GM19395 (cell line): ENCODE measurements around the gene SDC3.

Source experiments
- ATAC-seq: cut with Tn5 transposase; IDR thresholded peaks from one replicate; pipeline ENCODE4 v1.9.1; 2021; ENCODE audit warnings: mild to moderate bottlenecking, moderate library complexity; ENCODE audit not compliant: unreplicated experiment

The SDC3 gene

DNA sequence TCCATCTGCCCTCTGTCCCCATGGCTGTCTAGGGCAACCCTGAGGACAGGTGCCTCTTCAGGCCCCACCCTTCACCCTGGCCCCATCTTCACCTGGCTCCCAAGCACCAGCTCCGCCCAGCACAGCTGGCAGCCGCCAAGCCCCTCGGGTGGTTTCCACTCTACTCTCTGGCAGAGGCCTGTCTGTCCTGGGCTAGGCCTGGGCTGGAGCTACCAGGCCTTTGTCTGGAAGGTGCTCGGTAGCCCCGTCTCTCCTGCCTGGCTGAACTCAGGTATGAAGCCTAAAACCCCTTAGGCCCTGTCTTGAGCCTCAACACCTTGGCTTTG, 17.4 kb downstream of the SDC3 start:
- no peak for ATAC-seq

- no peak for ATAC-seq
These were observed 17.9 kb downstream of the SDC3 start for GRCh38 chr1:30890502-30891226.

DNA sequence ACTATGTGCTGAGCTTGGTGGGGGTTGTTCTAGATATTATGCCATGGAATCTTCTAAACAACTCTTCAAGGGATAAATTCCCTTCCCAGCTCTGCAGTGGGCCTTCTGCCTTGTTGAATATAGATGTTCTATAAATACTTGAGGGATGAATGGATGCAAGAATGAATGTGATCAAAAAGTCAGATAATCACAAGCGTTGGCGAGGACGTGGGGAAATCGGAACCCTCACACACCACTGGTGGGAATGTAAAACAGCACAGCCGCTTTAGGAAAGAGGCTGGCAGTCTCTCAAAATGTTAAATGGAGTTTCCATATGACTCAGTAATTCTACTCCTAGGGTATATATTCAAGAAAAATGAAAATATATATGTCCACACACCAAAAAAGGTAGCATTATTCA, 19.0 kb downstream of the SDC3 start:
- ATAC-seq = no peak

DNA sequence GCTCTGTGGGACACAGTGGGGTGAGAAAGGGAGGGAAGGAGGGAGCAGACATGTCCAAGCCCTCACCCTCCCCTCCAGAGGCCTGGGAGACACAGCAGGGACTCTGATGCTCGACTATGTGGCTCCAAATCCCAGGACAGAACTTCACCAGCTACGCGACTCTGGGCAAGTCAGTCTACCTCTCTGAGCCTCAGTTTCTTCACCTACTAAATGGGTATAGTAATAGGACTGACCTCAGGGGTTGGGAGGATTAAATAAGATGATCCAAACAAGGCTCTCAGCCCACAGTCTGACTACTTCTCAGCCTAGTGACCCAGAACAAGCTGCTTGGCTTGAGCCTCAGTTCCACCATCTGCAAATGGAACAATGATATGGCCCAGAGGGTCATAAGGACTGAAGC, 19.6 kb downstream of the SDC3 start:
- ATAC-seq = no peak

- no peak for ATAC-seq
These were observed 20.2 kb downstream of the SDC3 start for GRCh38 chr1:30888391-30888790.

DNA sequence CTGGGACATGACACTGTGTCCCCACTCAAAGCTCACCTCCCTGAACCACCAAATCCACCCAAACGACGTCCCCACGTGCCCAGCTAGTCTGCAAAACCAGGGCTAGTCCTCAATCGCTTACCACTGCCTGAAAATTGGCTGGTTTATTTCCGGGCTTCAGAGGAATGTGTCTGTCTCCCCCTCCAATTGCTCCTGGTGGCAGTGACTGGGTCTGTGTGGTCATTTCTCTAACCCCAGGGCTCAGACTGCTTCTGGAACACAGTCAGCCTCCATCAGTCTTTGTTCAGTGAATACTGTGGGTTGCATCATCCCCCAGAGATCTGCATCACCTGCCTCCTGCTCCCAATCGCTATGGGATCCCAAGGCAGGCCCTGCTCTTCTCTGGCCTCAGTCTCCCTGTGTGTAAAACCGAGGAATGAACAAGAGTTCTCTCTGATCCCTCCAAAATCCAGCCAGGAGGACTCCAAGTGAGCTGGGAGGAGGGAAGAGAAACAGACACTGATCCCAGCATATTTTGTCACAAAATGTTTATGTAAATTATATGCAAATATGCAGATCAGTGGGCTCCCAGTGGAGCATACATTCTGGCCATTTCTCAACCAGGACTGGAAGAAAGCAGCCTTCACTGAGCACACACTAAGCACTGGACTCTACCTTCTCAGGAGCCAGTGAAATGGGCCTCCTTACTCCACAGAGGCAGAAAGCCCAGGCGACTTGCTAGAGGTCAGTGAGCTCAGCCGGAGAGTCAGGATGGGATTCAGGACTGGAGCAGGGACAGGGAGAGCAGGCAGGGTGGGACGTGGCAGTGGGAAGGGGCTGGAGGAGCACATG, 20.9 kb downstream of the SDC3 start:
- no peak for ATAC-seq

DNA sequence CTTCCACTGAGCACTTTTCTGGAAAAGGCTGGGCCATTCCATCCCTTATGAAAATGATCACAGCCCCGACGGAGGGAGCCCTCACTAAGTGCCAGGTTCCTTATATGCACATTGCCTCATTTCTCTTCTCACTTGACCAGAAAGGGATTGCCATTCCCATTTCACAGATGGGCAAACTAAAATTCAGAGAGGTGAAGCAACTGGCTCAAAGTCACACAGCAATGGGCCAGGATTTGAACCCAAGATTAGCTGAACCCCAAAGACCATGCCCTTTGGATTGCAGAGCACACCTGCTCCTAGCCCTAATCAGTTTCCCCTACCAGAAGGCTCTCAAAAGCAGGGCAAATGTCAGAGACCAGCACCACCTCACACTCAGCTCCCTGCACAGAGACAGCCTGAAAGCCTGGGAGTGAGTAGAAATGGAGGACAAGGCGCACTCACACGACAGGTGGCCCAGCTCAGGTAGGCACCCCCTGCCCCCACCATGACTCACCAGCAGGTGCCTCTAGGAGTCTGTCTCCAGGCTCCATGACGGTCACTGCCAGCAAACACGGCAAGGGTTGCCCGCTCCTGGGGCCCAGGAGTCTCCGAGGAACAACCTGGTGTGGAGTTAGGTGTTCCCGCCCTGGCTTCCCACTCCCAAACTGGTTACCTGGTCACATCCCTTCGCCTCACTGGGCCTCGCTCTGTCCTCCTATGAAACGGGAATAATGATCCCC, 21.7 kb downstream of the SDC3 start:
- no peak for ATAC-seq

DNA sequence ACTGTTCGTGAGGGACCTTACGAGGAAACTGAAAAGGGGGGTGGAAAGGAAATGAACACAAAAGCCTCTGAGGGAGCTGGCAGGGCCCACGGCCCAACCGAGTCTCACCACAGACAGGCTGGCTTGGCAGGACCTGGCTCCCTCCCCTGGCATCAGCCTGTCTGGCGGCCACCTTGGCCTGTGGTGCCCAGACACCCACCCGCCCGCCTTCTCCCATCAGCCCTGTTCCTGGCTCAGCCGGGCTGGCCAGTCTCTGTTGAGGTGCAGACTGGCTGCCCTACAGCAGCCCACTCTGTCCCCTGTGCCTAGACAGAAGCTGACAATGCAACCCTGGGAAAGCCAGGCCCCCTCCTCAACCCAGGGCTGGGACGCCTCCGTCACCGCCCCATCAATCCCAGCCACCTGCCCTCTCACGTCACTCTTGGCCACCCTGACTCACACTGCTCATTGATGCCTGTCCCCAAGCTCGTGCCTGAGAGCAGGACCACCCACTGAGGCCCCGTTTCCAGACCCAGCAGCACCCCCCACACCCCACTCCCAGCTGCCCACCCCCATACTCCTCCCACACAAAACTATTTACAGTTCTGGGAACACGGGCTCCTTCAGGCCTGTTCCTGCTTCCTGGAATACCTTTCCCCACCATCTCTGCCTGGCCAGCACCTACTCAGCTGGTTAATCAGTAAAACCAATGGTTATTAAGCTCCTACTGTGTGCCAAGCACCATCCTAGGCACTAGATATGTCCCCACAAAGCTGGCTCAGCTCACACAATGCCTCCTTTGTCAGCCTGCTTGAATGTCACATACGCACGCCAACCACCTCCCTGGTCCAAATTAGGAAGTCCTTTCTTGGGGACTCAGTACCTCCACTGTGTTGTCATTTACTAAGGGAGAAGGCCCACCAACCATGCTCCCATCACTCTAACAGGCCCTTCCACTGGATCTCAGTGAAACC, 22.7 kb downstream of the SDC3 start:
- no peak for ATAC-seq

DNA sequence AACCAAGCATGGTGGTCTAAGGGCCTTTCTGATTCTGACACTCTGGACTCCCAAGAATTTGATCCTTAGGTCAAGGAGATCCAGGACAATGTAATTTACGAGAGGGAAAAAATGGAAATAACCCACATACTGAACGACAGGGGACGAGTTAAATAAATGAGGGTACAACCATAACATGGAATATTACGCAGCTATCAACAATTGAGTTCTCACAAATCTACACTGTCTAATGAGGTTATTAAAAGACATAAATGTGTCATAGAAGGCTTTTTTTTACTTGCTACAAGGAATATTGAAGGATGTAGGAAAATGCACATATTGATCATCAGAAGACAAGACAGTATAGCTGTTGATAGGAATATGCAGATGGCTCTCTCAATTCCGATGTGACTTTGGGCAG, 23.8 kb downstream of the SDC3 start:
- no peak for ATAC-seq

- ATAC-seq = no peak
These were observed 25.0 kb downstream of the SDC3 start for GRCh38 chr1:30883389-30884172.

DNA sequence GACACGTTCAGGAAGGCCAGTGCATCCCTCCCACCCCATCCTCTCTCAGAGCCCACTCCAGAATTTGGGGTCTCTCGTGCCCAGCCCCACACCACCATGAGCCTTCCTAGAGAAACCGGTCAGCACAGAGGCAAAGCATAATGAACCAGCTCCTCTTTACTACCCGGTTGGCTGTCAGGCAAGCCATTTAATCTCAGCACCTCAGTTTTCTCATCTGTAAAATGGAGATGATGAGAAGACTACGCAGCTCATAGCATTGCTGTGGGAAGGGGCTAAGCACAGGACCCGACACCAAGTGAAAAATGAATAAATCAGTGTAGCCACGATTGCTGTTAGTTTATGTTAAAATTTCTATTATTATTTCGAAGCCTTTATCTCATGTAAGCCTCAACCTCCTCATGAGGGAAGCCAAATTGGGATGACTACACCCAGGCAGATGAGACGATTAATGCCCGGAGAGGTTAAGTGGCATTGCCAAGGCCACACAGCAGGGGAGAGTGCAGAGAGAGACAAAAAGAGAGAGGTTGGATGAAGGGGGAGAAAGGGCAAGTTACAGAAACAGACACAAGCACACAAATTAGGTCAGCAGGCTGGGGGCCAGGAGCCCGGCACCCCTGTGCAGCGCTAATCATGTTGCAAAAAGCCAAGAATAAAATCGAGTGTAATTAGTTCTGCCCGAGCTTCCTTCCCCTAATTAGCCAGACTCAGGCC, 25.7 kb downstream of the SDC3 start:
- no peak for ATAC-seq

- ATAC-seq = no peak
These were observed 27.0 kb downstream of the SDC3 start for GRCh38 chr1:30881319-30882181.

- ATAC-seq = no peak
These were observed 27.8 kb downstream of the SDC3 start for GRCh38 chr1:30880678-30881318.

DNA sequence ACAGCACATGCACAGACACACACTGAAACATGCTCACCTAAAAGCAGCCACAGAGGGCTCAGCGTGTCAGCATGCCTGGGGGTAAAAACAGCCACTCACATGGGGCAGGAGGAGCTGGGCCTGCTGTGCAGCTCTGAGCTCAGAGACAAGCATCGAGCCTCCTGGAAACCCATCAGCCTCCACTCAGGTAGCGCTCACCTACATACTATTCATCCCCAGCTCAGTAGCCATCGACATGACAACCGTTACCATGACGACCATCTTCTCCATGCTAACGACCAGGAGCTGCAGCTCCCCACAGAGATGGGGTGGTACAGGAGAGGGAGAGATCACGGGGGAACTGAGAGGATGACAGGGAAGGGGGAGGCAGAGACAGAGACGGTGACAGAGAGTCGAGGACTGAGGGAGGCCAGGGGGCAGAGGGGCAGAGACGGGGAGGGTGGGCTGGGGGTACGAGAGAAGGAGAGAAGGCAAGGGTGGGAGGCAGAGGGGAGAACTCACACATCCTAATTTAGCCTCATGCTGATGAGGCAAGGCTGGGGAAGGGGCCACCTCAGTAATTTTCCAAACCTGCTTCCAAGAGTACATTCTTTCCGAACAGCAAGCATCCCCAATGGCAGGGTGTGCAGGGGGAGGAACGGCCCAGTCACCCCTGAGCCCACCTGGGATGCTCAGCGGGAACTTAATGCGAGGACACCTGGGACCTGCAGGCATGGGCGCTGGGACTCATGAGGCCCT, 28.4 kb downstream of the SDC3 start:
- no peak for ATAC-seq

- ATAC-seq = no peak
These were observed 29.3 kb downstream of the SDC3 start for GRCh38 chr1:30879126-30879786.

DNA sequence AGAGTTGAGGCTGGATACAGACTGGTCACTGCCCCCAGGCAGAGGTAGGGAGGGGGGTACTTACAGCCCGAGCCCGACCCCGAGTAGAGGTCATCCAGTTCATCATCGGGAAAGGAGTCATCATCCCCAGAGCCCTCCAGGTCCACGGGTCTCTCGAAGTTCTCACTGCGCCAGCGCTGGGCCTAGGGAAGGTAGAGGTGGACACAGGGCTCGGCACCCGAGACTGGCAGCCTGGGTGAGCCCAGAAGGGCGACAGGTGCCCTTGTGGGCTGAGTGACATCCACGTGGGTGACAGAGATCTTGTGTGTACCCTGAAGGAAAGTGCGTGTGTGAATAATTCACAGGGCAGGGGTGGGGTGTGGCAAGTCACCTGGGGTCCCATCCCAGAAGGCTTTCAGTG, 30.0 kb downstream of the SDC3 start:
- ATAC-seq = no peak

GRCh38 chr1:30878016-30878415, 30.5 kb downstream of the SDC3 start:
- no peak for ATAC-seq
